H9 (cell line): Measurements from ENCODE around the gene UBL4A. TPM values are rescaled to one million over a fixed set of nuclear protein-coding genes. Genes with fewer than 3 reads are reported as not detected.
A peak's percentile ranks its signal among the peaks of the same experiment; 100 is the strongest.

ENCODE experiments used
- DNase-seq: peaks from one replicate; pipeline ENCODE4 v3.0.0-alpha.2; 2017
- H2AFZ ChIP-seq: one replicate; pipeline ENCODE4 v1.6.1; 2013; ENCODE audit warnings: mild to moderate bottlenecking, low read length, control low read depth, moderate library complexity
- H2AK5ac ChIP-seq: 2 replicates; pipeline ENCODE4 v1.6.1; 2013; ENCODE audit warnings: low read length, control low read depth, mixed read lengths; ENCODE audit not compliant: insufficient read length
- H2BK120ac ChIP-seq: one replicate; pipeline ENCODE4 v1.6.1; 2013; ENCODE audit warnings: low read depth, mild to moderate bottlenecking, low read length, control low read depth, inconsistent platforms; ENCODE audit not compliant: poor library complexity, severe bottlenecking
- H2BK12ac ChIP-seq: 2 replicates; pipeline ENCODE4 v1.6.1; 2013; ENCODE audit warnings: low read length, control low read depth, mixed read lengths, low read depth; ENCODE audit not compliant: insufficient read length
- H2BK15ac ChIP-seq: 2 replicates; pipeline ENCODE4 v1.6.1; 2013; ENCODE audit warnings: low read depth, low read length, control low read depth
- H2BK20ac ChIP-seq: one replicate; pipeline ENCODE4 v1.6.1; 2013; ENCODE audit warnings: low read depth, mild to moderate bottlenecking, low read length, control low read depth, inconsistent platforms; ENCODE audit not compliant: poor library complexity, severe bottlenecking
- H2BK5ac ChIP-seq: 2 replicates; pipeline ENCODE4 v1.6.1; 2013; ENCODE audit warnings: low read length, control low read depth, mixed read lengths; ENCODE audit not compliant: insufficient read length
- H3K14ac ChIP-seq: 2 replicates; pipeline ENCODE4 v1.6.1; 2013; ENCODE audit warnings: low read length, control low read depth; ENCODE audit not compliant: insufficient read depth
- H3K18ac ChIP-seq: 2 replicates; pipeline ENCODE4 v1.6.1; 2013; ENCODE audit warnings: low read depth, mild to moderate bottlenecking, mixed read lengths, low read length, control low read depth; ENCODE audit not compliant: insufficient read length
- H3K23ac ChIP-seq: 2 replicates; pipeline ENCODE4 v1.6.1; 2013; ENCODE audit warnings: low read length, control low read depth, mixed read lengths, low read depth; ENCODE audit not compliant: insufficient read length
- H3K23me2 ChIP-seq: 2 replicates; pipeline ENCODE4 v1.6.1; 2013; ENCODE audit warnings: low read depth, mild to moderate bottlenecking, mixed read lengths, low read length, control low read depth; ENCODE audit not compliant: insufficient read length, poor library complexity, severe bottlenecking
- H3K27ac ChIP-seq: 2 replicates; pipeline ENCODE4 v1.5.1; 2013; ENCODE audit warnings: low read length, control low read depth, mixed read lengths, low read depth; ENCODE audit not compliant: insufficient read length
- H3K27me3 ChIP-seq: 2 replicates; pipeline ENCODE4 v1.6.1; 2013; ENCODE audit warnings: low read length, control low read depth, inconsistent platforms; ENCODE audit not compliant: insufficient read depth
- H3K4ac ChIP-seq: 2 replicates; pipeline ENCODE4 v1.6.1; 2013; ENCODE audit warnings: low read depth, mild to moderate bottlenecking, control low read depth, inconsistent platforms, low read length, moderate library complexity
- H3K4me1 ChIP-seq: 2 replicates; pipeline ENCODE4 v1.6.1; 2013; ENCODE audit warnings: low read length, control low read depth, inconsistent platforms; ENCODE audit not compliant: insufficient read depth
- H3K4me2 ChIP-seq: 2 replicates; pipeline ENCODE4 v1.6.1; 2013; ENCODE audit warnings: low read length, control low read depth, mixed read lengths; ENCODE audit not compliant: insufficient read length, insufficient read depth
- H3K56ac ChIP-seq: 2 replicates; pipeline ENCODE4 v1.6.1; 2013; ENCODE audit warnings: low read depth, mild to moderate bottlenecking, mixed read lengths, low read length, control low read depth; ENCODE audit not compliant: insufficient read length
- H3K79me1 ChIP-seq: 2 replicates; pipeline ENCODE4 v1.6.1; 2013; ENCODE audit warnings: low read depth, mild to moderate bottlenecking, moderate library complexity, low read length, control low read depth, inconsistent platforms; ENCODE audit not compliant: insufficient read depth, poor library complexity, severe bottlenecking
- H3K79me2 ChIP-seq: 2 replicates; pipeline ENCODE4 v1.6.1; 2013; ENCODE audit warnings: low read length, control low read depth, inconsistent platforms; ENCODE audit not compliant: insufficient read depth
- H3K9ac ChIP-seq: 2 replicates; pipeline ENCODE4 v1.6.1; 2013; ENCODE audit warnings: low read length, control low read depth, mixed read lengths; ENCODE audit not compliant: insufficient read length; ENCODE audit errors: extremely low read depth
- H3K9me3 ChIP-seq: one replicate; pipeline ENCODE4 v1.6.1; 2013; ENCODE audit warnings: low read depth, low read length, inconsistent platforms; ENCODE audit not compliant: control insufficient read depth
- H3T11ph ChIP-seq: one replicate; pipeline ENCODE4 v1.6.1; 2013; ENCODE audit warnings: mild to moderate bottlenecking, low read length, control low read depth, inconsistent platforms
- H4K20me1 ChIP-seq: one replicate; pipeline ENCODE4 v1.6.1; 2013; ENCODE audit not compliant: control insufficient read depth, insufficient read length, insufficient read depth
- H4K5ac ChIP-seq: 2 replicates; pipeline ENCODE4 v1.6.1; 2013; ENCODE audit warnings: low read depth, mild to moderate bottlenecking, mixed read lengths, low read length, control low read depth; ENCODE audit not compliant: insufficient read length
- H4K8ac ChIP-seq: replicated peaks from 2 replicates; pipeline ENCODE4 v1.6.1; 2013; ENCODE audit warnings: low read length, control low read depth, mixed read lengths, low read depth; ENCODE audit not compliant: insufficient read length
- H4K91ac ChIP-seq: 2 replicates; pipeline ENCODE4 v1.6.1; 2013; ENCODE audit warnings: low read depth, mild to moderate bottlenecking, moderate library complexity, mixed read lengths, low read length, control low read depth; ENCODE audit not compliant: insufficient read length
- H3K27ac Mint-ChIP-seq, 3 experiments: 2 replicates in 2 of 3; 3 replicates in 1 of 3; pipeline ENCODE4 v1.8.0; 2020 to 2021; ENCODE audit warnings: mixed read lengths in 3 of 3, mild to moderate bottlenecking in 1 of 3, moderate library complexity in 1 of 3
- H3K27me3 Mint-ChIP-seq: 2 replicates; pipeline ENCODE4 v1.8.0; 2021; ENCODE audit warnings: low read depth, mild to moderate bottlenecking, moderate library complexity, mixed read lengths
- H3K36me3 Mint-ChIP-seq, 3 experiments: 2 replicates in 2 of 3; 3 replicates in 1 of 3; pipeline ENCODE4 v1.8.0; 2020 to 2021; ENCODE audit warnings: low read depth in 3 of 3, mixed read lengths in 3 of 3; ENCODE audit not compliant: insufficient read depth in 1 of 3
- H3K4me1 Mint-ChIP-seq, 2 experiments: 2 replicates each; pipeline ENCODE4 v1.8.0; 2020; ENCODE audit warnings: mixed read lengths in 2 of 2
- H3K4me3 Mint-ChIP-seq, 2 experiments: 2 replicates in 1 of 2; 3 replicates in 1 of 2; pipeline ENCODE4 v1.8.0; 2020 to 2021; ENCODE audit warnings: mild to moderate bottlenecking in 2 of 2, mixed read lengths in 2 of 2, moderate library complexity in 1 of 2
- H3K9me3 Mint-ChIP-seq, 2 experiments: 2 replicates in 1 of 2; 3 replicates in 1 of 2; pipeline ENCODE4 v1.8.0; 2020; ENCODE audit warnings: mild to moderate bottlenecking in 2 of 2, mixed read lengths in 2 of 2, moderate library complexity in 1 of 2
- WGBS: extraction: QIAGEN DNeasy Blood & Tissue Kit; methylation state at CpG from one replicate; pipeline ENCODE4 v1.1.7; 2013; ENCODE audit warnings: missing lambda C conversion rate, low lambda C conversion rate, mixed read lengths; ENCODE audit not compliant: insufficient read length; ENCODE audit errors: extremely low coverage; 5-methylcytosine and 5-hydroxymethylcytosine counted together
- total RNA-seq: library from RNA; stranded (reverse); gene quantifications from 2 replicates; pipeline ENCODE4 v1.2.1, GENCODE V29; 2021
- TF ChIP-seq, protein P1 (sequence below): fragments of 200-600 bp; sonication (generic); conservative IDR thresholded peaks from 3 replicates; pipeline ENCODE4 v1.8.0; 2021; ENCODE audit warnings: antibody characterized with exemption, mild to moderate bottlenecking

UBL4A gene
- total RNA-seq, 1 experiment from 2014 or later, result 30.9 TPM

DNA sequence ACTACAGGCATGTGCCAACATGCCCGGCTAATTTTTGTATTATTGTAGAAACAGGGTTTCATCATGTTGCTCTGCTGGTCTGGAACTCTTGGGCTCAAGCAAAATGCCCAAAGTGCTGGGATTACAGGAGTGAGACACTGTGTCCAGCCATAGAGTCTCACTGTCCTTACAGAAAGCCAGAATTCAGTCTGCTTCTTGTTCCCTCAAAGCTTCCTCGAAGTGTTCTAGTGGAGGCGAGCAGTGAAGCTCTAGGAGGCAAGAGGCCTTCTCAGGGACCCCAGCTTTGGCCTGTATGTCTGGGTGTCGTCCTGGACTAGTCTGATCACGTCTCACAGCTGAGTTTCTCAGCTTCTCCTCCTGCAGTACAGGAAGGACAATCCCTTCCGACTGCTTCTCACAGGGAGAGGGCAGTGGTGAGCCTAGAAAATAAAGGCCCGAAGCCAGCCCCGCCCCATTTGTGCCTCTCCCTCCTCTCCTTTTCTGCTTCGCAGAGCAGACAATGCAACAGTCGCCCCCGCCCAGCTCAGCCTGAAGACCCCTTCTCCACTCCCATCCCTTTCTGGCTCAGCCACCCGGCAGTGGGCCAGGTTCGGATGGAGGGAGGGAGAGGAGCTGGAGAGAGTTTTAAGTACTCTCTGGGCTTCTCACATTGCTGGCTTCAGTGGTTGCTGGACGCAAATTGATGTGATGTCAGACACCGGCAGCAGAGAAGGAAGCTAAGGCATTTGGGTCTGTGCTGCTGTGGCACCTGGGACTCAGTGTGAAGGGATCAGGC lies 40.7 kb upstream of the UBL4A start:
- no peak overlapping the region for H3K4ac ChIP-seq
- no peaks in the 10 kb centered on the region for H3K79me2 ChIP-seq
- peaks cover 14% of the 10 kb centered on the region for H3K9me3 ChIP-seq
- H4K20me1 ChIP-seq, result no peaks in the 10 kb centered on the region
- H3T11ph ChIP-seq, result no peak overlapping the region
- DNase-seq, result peak; percentile 83
- no CpG with 5 or more reads among the region's 15 CpGs for WGBS
- no peak overlapping the region for H3K27ac ChIP-seq
- TF ChIP-seq, protein P1, sequence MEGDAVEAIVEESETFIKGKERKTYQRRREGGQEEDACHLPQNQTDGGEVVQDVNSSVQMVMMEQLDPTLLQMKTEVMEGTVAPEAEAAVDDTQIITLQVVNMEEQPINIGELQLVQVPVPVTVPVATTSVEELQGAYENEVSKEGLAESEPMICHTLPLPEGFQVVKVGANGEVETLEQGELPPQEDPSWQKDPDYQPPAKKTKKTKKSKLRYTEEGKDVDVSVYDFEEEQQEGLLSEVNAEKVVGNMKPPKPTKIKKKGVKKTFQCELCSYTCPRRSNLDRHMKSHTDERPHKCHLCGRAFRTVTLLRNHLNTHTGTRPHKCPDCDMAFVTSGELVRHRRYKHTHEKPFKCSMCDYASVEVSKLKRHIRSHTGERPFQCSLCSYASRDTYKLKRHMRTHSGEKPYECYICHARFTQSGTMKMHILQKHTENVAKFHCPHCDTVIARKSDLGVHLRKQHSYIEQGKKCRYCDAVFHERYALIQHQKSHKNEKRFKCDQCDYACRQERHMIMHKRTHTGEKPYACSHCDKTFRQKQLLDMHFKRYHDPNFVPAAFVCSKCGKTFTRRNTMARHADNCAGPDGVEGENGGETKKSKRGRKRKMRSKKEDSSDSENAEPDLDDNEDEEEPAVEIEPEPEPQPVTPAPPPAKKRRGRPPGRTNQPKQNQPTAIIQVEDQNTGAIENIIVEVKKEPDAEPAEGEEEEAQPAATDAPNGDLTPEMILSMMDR, result peak; percentile 55; the same call in 2 of the 3 replicates
- H3K9ac ChIP-seq, result peak overlapping the region; percentile 54
- Mint-ChIP-seq H3K27ac (peak overlapping the region in 2 of 3 experiments; percentile 58 to 64; a peak in 2 of 7 replicates), H3K9me3 (peaks cover 64 to 66% of the 10 kb centered on the region in 2 experiments), H3K27me3 (peaks cover 49% of the 10 kb centered on the region), H3K4me3 (peak overlapping the region; percentile 41 to 68; a peak in 4 of 5 replicates), H3K36me3 (peaks cover 3 to 17% (median 11%) of the 10 kb centered on the region in 3 experiments; a peak in 6 of 7 replicates), H3K4me1 (peaks cover 3 to 4% of the 10 kb centered on the region in 2 experiments; a peak in 3 of 4 replicates)
- peaks cover 3% of the 10 kb centered on the region for H3K23me2 ChIP-seq
- no peak overlapping the region for H2BK20ac ChIP-seq
- H3K4me1 ChIP-seq, result no peaks in the 10 kb centered on the region
- no peaks in the 10 kb centered on the region for H3K79me1 ChIP-seq
- H2BK120ac ChIP-seq, result no peak overlapping the region
- no peak overlapping the region for H3K18ac ChIP-seq
- H3K23ac ChIP-seq, result no peak overlapping the region
- H3K56ac ChIP-seq, result no peak overlapping the region
- no peak overlapping the region for H2AK5ac ChIP-seq
- no peak overlapping the region for H2BK12ac ChIP-seq
- no peak overlapping the region for H4K8ac ChIP-seq
- H2AFZ ChIP-seq, result no peak overlapping the region
- no peak overlapping the region for H3K4me2 ChIP-seq
- H3K27me3 ChIP-seq, result no peaks in the 10 kb centered on the region
- no peak overlapping the region for H4K91ac ChIP-seq
- H2BK15ac ChIP-seq, result no peak overlapping the region
- no peak overlapping the region for H3K14ac ChIP-seq
- no peak overlapping the region for H4K5ac ChIP-seq
- H2BK5ac ChIP-seq, result no peak overlapping the region
